ENCODE results near the gene NFASC. TPM values are rescaled to one million over a fixed set of nuclear protein-coding genes. Genes with fewer than 3 reads are reported as not detected.

NFASC gene
- total RNA-seq, 1 donor, result 36.9 TPM

- H3K27ac ChIP-seq (ENCODE audit: low read depth, low read length), result no peak overlapping the region
- H3K4me1 ChIP-seq (ENCODE audit: insufficient read depth, low read length), result peaks cover 21% of the 10 kb centered on the region
- peak overlapping the region; percentile 88 for H3K4me2 ChIP-seq (ENCODE audit: insufficient read depth, low read length)
- TF ChIP-seq CTCF (IDR thresholded peaks at IDR 0.05; ENCODE audit: extremely low read depth, low read depth, low read length), result no peak
- peak; percentile 98 for DNase-seq (ENCODE audit: insufficient read length, low spot score, missing footprints)
- H4K20me1 ChIP-seq (ENCODE audit: insufficient read depth, low read length), result peaks cover 28% of the 10 kb centered on the region
- peaks cover 9% of the 10 kb centered on the region for H3K27me3 ChIP-seq (ENCODE audit: insufficient read depth, low read length)
- peak overlapping the region; percentile 57 for H2AFZ ChIP-seq (ENCODE audit: low read length)
- H3K9me3 ChIP-seq (ENCODE audit: low read depth, low read length), result no peaks in the 10 kb centered on the region
- H3K79me2 ChIP-seq (ENCODE audit: insufficient read depth, low read length), result peaks cover 37% of the 10 kb centered on the region
- peak overlapping the region; percentile 74 for H3K4me3 ChIP-seq (ENCODE audit: insufficient read depth, low read length)
- no peaks in the 10 kb centered on the region for H3K36me3 ChIP-seq (ENCODE audit: insufficient read depth, low read length)
Measured at GRCh38 chr1:204828352-204828850, 42.3 kb upstream of the NFASC start.

GRCh38 chr1:204829133-204829825 is 41.4 kb upstream of the NFASC start:
- no peaks in the 10 kb centered on the region for H3K9me3 ChIP-seq (ENCODE audit: low read depth, low read length)
- H3K4me1 ChIP-seq (ENCODE audit: insufficient read depth, low read length), result peaks cover 21% of the 10 kb centered on the region
- H3K4me3 ChIP-seq (ENCODE audit: insufficient read depth, low read length), result peak overlapping the region; percentile 74
- H2AFZ ChIP-seq (ENCODE audit: low read length), result peak overlapping the region; percentile 47
- peaks cover 46% of the 10 kb centered on the region for H3K79me2 ChIP-seq (ENCODE audit: insufficient read depth, low read length)
- peaks cover 2% of the 10 kb centered on the region for H3K36me3 ChIP-seq (ENCODE audit: insufficient read depth, low read length)
- H3K4me2 ChIP-seq (ENCODE audit: insufficient read depth, low read length), result peak overlapping the region; percentile 88
- peaks cover 9% of the 10 kb centered on the region for H3K27me3 ChIP-seq (ENCODE audit: insufficient read depth, low read length)
- TF ChIP-seq CTCF (IDR thresholded peaks at IDR 0.05; ENCODE audit: extremely low read depth, low read depth, low read length), result no peak
- no peak for DNase-seq (ENCODE audit: insufficient read length, low spot score, missing footprints)
- peaks cover 37% of the 10 kb centered on the region for H4K20me1 ChIP-seq (ENCODE audit: insufficient read depth, low read length)
- peak overlapping the region; percentile 31 for H3K27ac ChIP-seq (ENCODE audit: low read depth, low read length)

GRCh38 chr1:204830747-204831146 is 39.9 kb upstream of the NFASC start:
- no peaks in the 10 kb centered on the region for H3K9me3 ChIP-seq (ENCODE audit: low read depth, low read length)
- H3K36me3 ChIP-seq (ENCODE audit: insufficient read depth, low read length), result peaks cover 4% of the 10 kb centered on the region
- H3K27me3 ChIP-seq (ENCODE audit: insufficient read depth, low read length), result peaks cover under 1% of the 10 kb centered on the region
- H2AFZ ChIP-seq (ENCODE audit: low read length), result no peak overlapping the region
- DNase-seq (ENCODE audit: insufficient read length, low spot score, missing footprints), result no peak
- no peak overlapping the region for H3K27ac ChIP-seq (ENCODE audit: low read depth, low read length)
- no peak for TF ChIP-seq CTCF (IDR thresholded peaks at IDR 0.05; ENCODE audit: extremely low read depth, low read depth, low read length)
- H4K20me1 ChIP-seq (ENCODE audit: insufficient read depth, low read length), result peaks cover 47% of the 10 kb centered on the region
- H3K79me2 ChIP-seq (ENCODE audit: insufficient read depth, low read length), result peaks cover 54% of the 10 kb centered on the region
- peak overlapping the region; percentile 88 for H3K4me2 ChIP-seq (ENCODE audit: insufficient read depth, low read length)
- no peak overlapping the region for H3K4me3 ChIP-seq (ENCODE audit: insufficient read depth, low read length)
- H3K4me1 ChIP-seq (ENCODE audit: insufficient read depth, low read length), result peaks cover 21% of the 10 kb centered on the region

- no peak overlapping the region for H3K4me3 ChIP-seq (ENCODE audit: insufficient read depth, low read length)
- no peak for TF ChIP-seq CTCF (IDR thresholded peaks at IDR 0.05; ENCODE audit: extremely low read depth, low read depth, low read length)
- peak overlapping the region; percentile 88 for H3K4me2 ChIP-seq (ENCODE audit: insufficient read depth, low read length)
- no peak overlapping the region for H2AFZ ChIP-seq (ENCODE audit: low read length)
- H3K9me3 ChIP-seq (ENCODE audit: low read depth, low read length), result no peaks in the 10 kb centered on the region
- H4K20me1 ChIP-seq (ENCODE audit: insufficient read depth, low read length), result peaks cover 50% of the 10 kb centered on the region
- no peak for DNase-seq (ENCODE audit: insufficient read length, low spot score, missing footprints)
- H3K27me3 ChIP-seq (ENCODE audit: insufficient read depth, low read length), result no peaks in the 10 kb centered on the region
- H3K79me2 ChIP-seq (ENCODE audit: insufficient read depth, low read length), result peaks cover 55% of the 10 kb centered on the region
- peaks cover 21% of the 10 kb centered on the region for H3K4me1 ChIP-seq (ENCODE audit: insufficient read depth, low read length)
- peaks cover 4% of the 10 kb centered on the region for H3K36me3 ChIP-seq (ENCODE audit: insufficient read depth, low read length)
- no peak overlapping the region for H3K27ac ChIP-seq (ENCODE audit: low read depth, low read length)
Measured at GRCh38 chr1:204831186-204831585, 39.5 kb upstream of the NFASC start.

Data from osteoblast (primary cell).